Esophagus muscularis mucosa (tissue), 3 donors: Measurements from ENCODE around the gene FILIP1L.

ENCODE experiments used
- CTCF ChIP-seq, 3 experiments: fragments of 200-600 bp in 2 of 3; fragments of 450-650 bp in 1 of 3; sonication (generic) in 2 of 3; IDR thresholded peaks; one replicate each; pipeline ENCODE4 v1.5.1; 2017 to 2019; ENCODE audit warnings: antibody characterized with exemption in 3 of 3, mild to moderate bottlenecking in 2 of 3, moderate library complexity in 1 of 3
- EP300 ChIP-seq: sonication (generic); formaldehyde crosslinking; IDR thresholded peaks from one replicate; pipeline ENCODE4 v1.6.1; 2017; ENCODE audit warnings: antibody characterized with exemption

- TF ChIP-seq CTCF (IDR thresholded peaks at IDR 0.05): no peak
- TF ChIP-seq EP300: no peak
These were observed 206.2 kb downstream of the FILIP1L start for GRCh38 chr3:99907959-99908544.
